AG09309 (cell line): ENCODE measurements around the gene ZNF544.

Experiments
- DNase-seq: peaks from one replicate; pipeline ENCODE4 v3.0.0-alpha.2; 2010; ENCODE audit warnings: low read depth
- H3K4me3 ChIP-seq: 2 replicates; pipeline ENCODE4 v1.5.1; 2011; ENCODE audit warnings: mild to moderate bottlenecking, low read depth, low read length, moderate library complexity; ENCODE audit not compliant: control insufficient read depth
- TF ChIP-seq, protein P1 (sequence below): IDR thresholded peaks from 2 replicates; pipeline ENCODE4 v1.5.1; 2011; ENCODE audit warnings: mild to moderate bottlenecking, low read depth, low read length, inconsistent platforms; ENCODE audit not compliant: insufficient read depth, control insufficient read depth; ENCODE audit errors: missing control alignments

ZNF544 gene

DNA sequence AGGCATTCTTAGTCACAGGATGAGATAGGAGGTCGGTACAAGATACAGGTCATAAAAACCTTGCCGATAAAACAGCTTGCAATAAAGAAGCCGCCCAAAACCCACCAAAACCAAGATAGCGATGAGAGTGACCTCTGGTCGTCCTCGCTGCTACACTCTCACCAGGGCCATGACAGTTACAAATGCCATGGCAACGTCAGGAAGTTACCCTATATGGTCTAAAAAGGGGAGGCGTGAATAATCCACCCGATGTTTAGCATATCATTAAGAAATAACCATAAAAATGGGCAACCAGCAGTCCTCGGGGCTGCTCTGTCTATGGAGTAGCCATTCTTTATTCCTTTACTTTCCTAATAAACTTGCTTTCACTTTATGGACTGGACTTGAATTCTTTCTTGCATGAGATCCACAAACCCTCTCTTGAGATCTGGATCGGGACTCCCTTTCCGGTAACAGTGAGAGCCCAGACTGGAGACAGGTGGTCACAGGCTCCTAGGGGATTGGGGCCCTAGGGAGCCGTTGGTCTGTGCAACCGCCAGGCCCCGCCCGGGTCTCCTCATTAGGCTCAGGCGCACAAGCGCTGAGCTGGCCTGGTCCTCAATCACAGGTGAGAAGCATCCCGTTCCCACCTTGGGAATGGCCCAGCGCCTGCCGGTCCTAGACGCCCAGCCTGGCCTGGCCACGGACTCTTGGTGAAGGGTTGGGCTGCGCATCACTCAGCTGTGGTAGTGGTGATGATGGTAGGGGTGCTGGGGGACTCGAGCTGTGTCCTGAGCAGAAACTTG is 10.9 kb upstream of the ZNF544 start:
- TF ChIP-seq, protein P1, sequence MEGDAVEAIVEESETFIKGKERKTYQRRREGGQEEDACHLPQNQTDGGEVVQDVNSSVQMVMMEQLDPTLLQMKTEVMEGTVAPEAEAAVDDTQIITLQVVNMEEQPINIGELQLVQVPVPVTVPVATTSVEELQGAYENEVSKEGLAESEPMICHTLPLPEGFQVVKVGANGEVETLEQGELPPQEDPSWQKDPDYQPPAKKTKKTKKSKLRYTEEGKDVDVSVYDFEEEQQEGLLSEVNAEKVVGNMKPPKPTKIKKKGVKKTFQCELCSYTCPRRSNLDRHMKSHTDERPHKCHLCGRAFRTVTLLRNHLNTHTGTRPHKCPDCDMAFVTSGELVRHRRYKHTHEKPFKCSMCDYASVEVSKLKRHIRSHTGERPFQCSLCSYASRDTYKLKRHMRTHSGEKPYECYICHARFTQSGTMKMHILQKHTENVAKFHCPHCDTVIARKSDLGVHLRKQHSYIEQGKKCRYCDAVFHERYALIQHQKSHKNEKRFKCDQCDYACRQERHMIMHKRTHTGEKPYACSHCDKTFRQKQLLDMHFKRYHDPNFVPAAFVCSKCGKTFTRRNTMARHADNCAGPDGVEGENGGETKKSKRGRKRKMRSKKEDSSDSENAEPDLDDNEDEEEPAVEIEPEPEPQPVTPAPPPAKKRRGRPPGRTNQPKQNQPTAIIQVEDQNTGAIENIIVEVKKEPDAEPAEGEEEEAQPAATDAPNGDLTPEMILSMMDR, result no peak
- no peak overlapping the region for H3K4me3 ChIP-seq
- DNase-seq, result no peak

GRCh38 chr19:58218899-58219298 is 9.8 kb upstream of the ZNF544 start:
- H3K4me3 ChIP-seq, result no peak overlapping the region
- TF ChIP-seq, protein P1, result no peak
- DNase-seq, result no peak

GRCh38 chr19:58227964-58228584 is 640 bp upstream of the ZNF544 start:
- TF ChIP-seq, protein P1, result no peak
- DNase-seq, result no peak
- H3K4me3 ChIP-seq, result peak overlapping the region; percentile 95

GRCh38 chr19:58229255-58229639 is 533 bp downstream of the ZNF544 start:
- no peak for DNase-seq

GRCh38 chr19:58237324-58237723 is 8.6 kb downstream of the ZNF544 start:
- no peak for DNase-seq
- H3K4me3 ChIP-seq, result no peak overlapping the region
- TF ChIP-seq, protein P1, result no peak

More at GRCh38 chr19:58229255-58229639, 533 bp downstream of the ZNF544 start:
- peak overlapping the region; percentile 95 for H3K4me3 ChIP-seq
- TF ChIP-seq, protein P1, result peak; percentile 49

- no peak overlapping the region for H3K4me3 ChIP-seq
These were observed 14.6 kb downstream of the ZNF544 start for GRCh38 chr19:58243351-58243750.

More at GRCh38 chr19:58243351-58243750, 14.6 kb downstream of the ZNF544 start:
- TF ChIP-seq, protein P1, result no peak
- no peak for DNase-seq
